ENCODE results near the gene FAF1. TPM values are rescaled to one million over a fixed set of nuclear protein-coding genes. Genes with fewer than 3 reads are reported as not detected.

FAF1 gene
- total and polyA plus RNA-seq, 2 of the 8 experiments (the other 6 are each of a cell fraction or from before 2014, with no cell fraction given), result 10.8 to 65.9 TPM

DNA sequence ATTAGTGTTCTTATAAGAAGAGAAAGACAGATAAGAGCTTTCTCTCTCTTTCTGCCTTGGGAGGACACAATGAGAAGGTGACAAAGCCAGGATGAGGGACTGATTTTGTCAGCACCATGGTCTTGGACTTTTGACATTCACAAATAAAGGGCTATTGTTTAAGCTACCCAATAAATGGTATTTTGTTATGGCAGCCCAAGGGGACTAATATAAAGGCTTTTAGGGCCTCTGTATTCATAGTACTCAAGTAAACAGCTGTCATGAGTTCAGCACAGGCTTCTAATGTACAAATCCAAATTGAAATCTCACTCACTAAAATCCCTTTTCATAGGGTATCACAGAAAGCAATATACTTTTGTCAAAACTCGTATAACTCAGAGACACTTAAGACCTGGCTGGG lies 242.7 kb downstream of the FAF1 start:
- H4K8ac ChIP-seq (ENCODE audit: extremely low read depth, insufficient read depth, low read length), result no peak overlapping the region
- TF ChIP-seq CHD1 (IDR thresholded peaks at IDR 0.05; ENCODE audit: low read depth, low read length), result no peak
- TF ChIP-seq CBX8 (IDR thresholded peaks at IDR 0.05; ENCODE audit: borderline replicate concordance, low read depth, low read length), result no peak
- no peak for TF ChIP-seq RBBP5 (IDR thresholded peaks at IDR 0.05; ENCODE audit: borderline replicate concordance, low read depth, low read length)
- TF ChIP-seq POLR2AphosphoS5 (IDR thresholded peaks at IDR 0.05; ENCODE audit: low read depth, low read length), result no peak
- no peak overlapping the region for H2BK15ac ChIP-seq (ENCODE audit: low read length)
- no peak overlapping the region for H3K18ac ChIP-seq (ENCODE audit: extremely low read depth, low read length)
- H3K79me1 ChIP-seq (ENCODE audit: low read depth, low read length), result no peaks in the 10 kb centered on the region
- no peak overlapping the region for H2BK120ac ChIP-seq (replicated peaks; ENCODE audit: low read depth, low read length)
- H2AK5ac ChIP-seq (ENCODE audit: low read depth, low read length), result no peak overlapping the region
- H3K4me1 ChIP-seq (replicated peaks in 1 of 4; ENCODE audit: control insufficient read depth in 3 of 4, insufficient read depth in 4 of 4, low read length in 3 of 4), result no peaks in the 10 kb centered on the region; a peak in 1 of 7 replicates
- no peaks in the 10 kb centered on the region for H4K20me1 ChIP-seq (replicated peaks in 1 of 2; ENCODE audit: control insufficient read depth in 1 of 2, insufficient read depth in 2 of 2, low read length in 2 of 2)
- H3K9ac ChIP-seq (replicated peaks in 1 of 4; ENCODE audit: extremely low read depth in 1 of 4, low read depth in 3 of 4, low read length in 3 of 4), result no peak overlapping the region
- no peaks in the 10 kb centered on the region for H3K27me3 ChIP-seq (replicated peaks in 1 of 4; ENCODE audit: control insufficient read depth in 3 of 4, extremely low read depth in 1 of 4, insufficient read depth in 3 of 4, low read length in 3 of 4)
- FAIRE-seq (no peak), DNase-seq (ENCODE audit: low read depth in 1 of 2, low spot score in 2 of 2) (no peak)
- no peaks in the 10 kb centered on the region for H3K23me2 ChIP-seq (ENCODE audit: low read depth, low read length)
- no peak overlapping the region for H2BK12ac ChIP-seq (ENCODE audit: low read depth, low read length)
- H2BK20ac ChIP-seq (ENCODE audit: low read length), result no peak overlapping the region
- H3K14ac ChIP-seq (ENCODE audit: insufficient read length), result no peak overlapping the region
- H2BK5ac ChIP-seq (ENCODE audit: low read depth, low read length), result no peak overlapping the region
- no peak overlapping the region for H3K4me3 ChIP-seq (ENCODE audit: extremely low read depth in 1 of 4, insufficient read depth in 2 of 4, low read depth in 3 of 4, low read length in 4 of 4)
- no peak overlapping the region for H3K4ac ChIP-seq (replicated peaks; ENCODE audit: insufficient read length, low read depth, low read length)
- no peak overlapping the region for H3K23ac ChIP-seq (ENCODE audit: insufficient read length)
- no peaks in the 10 kb centered on the region for H3K79me2 ChIP-seq (ENCODE audit: control insufficient read depth in 1 of 2, insufficient read depth in 2 of 2, low read length in 2 of 2)
- no peaks in the 10 kb centered on the region for H3K9me3 ChIP-seq (ENCODE audit: insufficient read depth in 2 of 2, low read depth in 1 of 2, low read length in 1 of 2)
- H3K4me2 ChIP-seq (ENCODE audit: insufficient read depth in 1 of 2, low read depth in 2 of 2, low read length in 2 of 2), result no peak overlapping the region
- no peak overlapping the region for H3K56ac ChIP-seq (replicated peaks; ENCODE audit: insufficient read length, low read depth, low read length)
- ChIA-PET POLR2A (ENCODE audit: partially characterized antibody) (no interaction called here), CTCF (ENCODE audit: partially characterized antibody) (interaction anchor here (0.6 to 4.0 kb wide), 5 partner anchors 18 to 375 kb away, joined by 3 to 16 read pairs (median 3); no protein-coding TSS in a partner anchor)
- H3K36me3 ChIP-seq (ENCODE audit: control insufficient read depth in 2 of 4, insufficient read depth in 4 of 4, low read length in 3 of 4), result no peaks in the 10 kb centered on the region
- no peak overlapping the region for H2AFZ ChIP-seq (ENCODE audit: low read length)
- 96% methylated on average over 1 of the region's 1 CpG; no CpG with 5 or more reads in 1 of the 2 experiments for WGBS, 2 experiments (ENCODE audit: extremely low coverage in 1 of 2, insufficient coverage in 1 of 2, insufficient read length in 1 of 2, insufficient replicate concordance in 2 of 2, low coverage in 1 of 2, low lambda C conversion rate in 2 of 2, missing lambda C conversion rate in 1 of 2)
- H4K91ac ChIP-seq (replicated peaks; ENCODE audit: insufficient read length, low read length), result no peak overlapping the region
- H4K5ac ChIP-seq (ENCODE audit: insufficient read length, low read depth, low read length), result no peak overlapping the region
- H3K27ac ChIP-seq (ENCODE audit: low read depth, low read length), result no peak overlapping the region

Measured in H1 (cell line).